Endothelial cell of umbilical vein (primary cell): ENCODE data around the gene MYOD1. TPM values are rescaled to one million over a fixed set of nuclear protein-coding genes. Genes with fewer than 3 reads are reported as not detected.

ENCODE experiments used
- BruUV-seq: library from RNA; stranded (reverse); fragments of 400-500 nt; replicated peaks from 2 replicates; lab custom pipeline; 2021; lab: Mats Ljungman, UMichigan
- CTCF ChIA-PET: fragments of 300-600, 350-600 bp; sonication (Branson Sonifier 250); formaldehyde crosslinking; loops from one replicate; lab custom pipeline; 2021; ENCODE audit warnings: antibody characterized with exemption, inconsistent platforms; lab: Charles Lee
- POLR2A ChIA-PET: fragments of 300-600, 350-600 bp; sonication (Branson Sonifier 250); formaldehyde crosslinking; loops from one replicate; lab custom pipeline; 2021; ENCODE audit warnings: antibody characterized with exemption, inconsistent platforms; lab: Charles Lee
- DNase-seq: peaks from one replicate; pipeline ENCODE4 v3.0.0-alpha.2; 2011; ENCODE audit warnings: low read depth, low spot score
- FAIRE-seq: peaks from 2 replicates; lab custom pipeline; 2011; peaks lifted over from hg19 to GRCh38; lab: Jason Lieb, UNC
- H2AFZ ChIP-seq: 2 replicates; pipeline ENCODE4 v1.6.0; 2012; ENCODE audit warnings: low read depth, low read length, control low read depth, inconsistent platforms
- H3K27ac ChIP-seq: 2 replicates; pipeline ENCODE4 v1.5.1; 2011; ENCODE audit warnings: low read depth, mild to moderate bottlenecking, control low read depth, low read length, moderate library complexity; ENCODE audit not compliant: insufficient read depth
- H3K27me3 ChIP-seq, 2 experiments: 2 replicates each; pipeline versions ENCODE4 v1.6.0 to v1.6.1; 2011; ENCODE audit warnings: low read length in 2 of 2, mixed read lengths in 1 of 2; ENCODE audit not compliant: control insufficient read depth in 2 of 2, insufficient read depth in 2 of 2
- H3K36me3 ChIP-seq, 2 experiments: 2 replicates in 1 of 2; 3 replicates in 1 of 2; pipeline ENCODE4 v1.5.1; 2011; ENCODE audit warnings: low read length in 2 of 2, mild to moderate bottlenecking in 1 of 2, moderate library complexity in 1 of 2; ENCODE audit not compliant: control insufficient read depth in 2 of 2, insufficient read depth in 2 of 2; ENCODE audit errors: extremely low read depth in 1 of 2
- H3K4me1 ChIP-seq: 3 replicates; pipeline ENCODE4 v1.5.1; 2011; ENCODE audit warnings: mild to moderate bottlenecking, low read length; ENCODE audit not compliant: control insufficient read depth, insufficient read depth; ENCODE audit errors: extremely low read depth
- H3K4me2 ChIP-seq: 2 replicates; pipeline ENCODE4 v1.6.1; 2011; ENCODE audit warnings: low read length, control low read depth, mixed read lengths; ENCODE audit not compliant: insufficient read depth
- H3K4me3 ChIP-seq, 3 experiments: fragments of 200-600 bp in 1 of 3; sonication (generic), shearing (Covaris generic) in 1 of 3; replicated peaks in 1 of 3; 2 replicates each; pipeline ENCODE4 v1.5.1; 2011 to 2016; ENCODE audit warnings: control low read depth in 3 of 3, low read length in 3 of 3, mild to moderate bottlenecking in 2 of 3, inconsistent platforms in 1 of 3, low read depth in 1 of 3, moderate library complexity in 1 of 3; ENCODE audit not compliant: insufficient read depth in 1 of 3
- H3K79me2 ChIP-seq: 2 replicates; pipeline ENCODE4 v1.6.0; 2012; ENCODE audit warnings: low read length, inconsistent platforms; ENCODE audit not compliant: control insufficient read depth, insufficient read depth
- H3K9ac ChIP-seq: replicated peaks from 2 replicates; pipeline ENCODE3; 2011; ENCODE audit warnings: low read length, control low read depth; ENCODE audit not compliant: insufficient read depth; ENCODE audit errors: extremely low read depth
- H3K9me1 ChIP-seq: replicated peaks from 3 replicates; pipeline ENCODE4 v1.6.0; 2011; ENCODE audit warnings: mild to moderate bottlenecking, low read length; ENCODE audit not compliant: control insufficient read depth, insufficient read depth; ENCODE audit errors: extremely low read depth
- H3K9me3 ChIP-seq: replicated peaks from 2 replicates; pipeline ENCODE4 v1.5.1; 2012; ENCODE audit warnings: low read length, inconsistent platforms; ENCODE audit not compliant: control insufficient read depth, insufficient read depth
- H4K20me1 ChIP-seq: replicated peaks from 2 replicates; pipeline ENCODE3; 2011; ENCODE audit warnings: mild to moderate bottlenecking, low read length; ENCODE audit not compliant: control insufficient read depth, insufficient read depth; ENCODE audit errors: extremely low read depth
- CTCF ChIP-seq, 2 donors: IDR thresholded peaks; 1 replicate in 1 of 2; 2 replicates in 1 of 2; pipeline ENCODE4 v1.5.1; 2011; ENCODE audit warnings: low read length in 2 of 2, mild to moderate bottlenecking in 2 of 2, moderate library complexity in 2 of 2, control low read depth in 1 of 2, inconsistent platforms in 1 of 2, low read depth in 1 of 2; ENCODE audit not compliant: insufficient read depth in 1 of 2; ENCODE audit errors: extremely low read depth in 1 of 2
- EZH2 ChIP-seq: IDR thresholded peaks from 2 replicates; pipeline ENCODE4 v1.6.1; 2012; ENCODE audit warnings: borderline replicate concordance, low read depth, mild to moderate bottlenecking, moderate library complexity, low read length, inconsistent platforms; ENCODE audit not compliant: severe bottlenecking
- FOS ChIP-seq: IDR thresholded peaks from 2 replicates; pipeline ENCODE4 v1.6.1; 2011; ENCODE audit warnings: mild to moderate bottlenecking, low read length, moderate library complexity, borderline replicate concordance; ENCODE audit not compliant: insufficient read depth
- GATA2 ChIP-seq: IDR thresholded peaks from 2 replicates; pipeline ENCODE4 v1.7.0; 2011; ENCODE audit warnings: low read depth, mild to moderate bottlenecking, moderate library complexity, mixed read lengths, low read length; ENCODE audit not compliant: insufficient read length, insufficient read depth
- JUN ChIP-seq: IDR thresholded peaks from 2 replicates; pipeline ENCODE4 v1.6.1; 2011; ENCODE audit warnings: borderline replicate concordance, low read depth; ENCODE audit not compliant: insufficient read length, insufficient read depth
- MAX ChIP-seq: IDR thresholded peaks from 2 replicates; pipeline ENCODE4 v1.6.1; 2011; ENCODE audit not compliant: insufficient read depth, insufficient read length
- MYC ChIP-seq: IDR thresholded peaks from one replicate; pipeline ENCODE4 v1.6.1; 2011; ENCODE audit warnings: mild to moderate bottlenecking, low read depth, low read length
- POLR2A ChIP-seq: IDR thresholded peaks from 2 replicates; pipeline ENCODE4 v1.6.1; 2012; ENCODE audit warnings: low read depth, mild to moderate bottlenecking, control low read depth, low read length
- POLR2AphosphoS5 ChIP-seq: IDR thresholded peaks from 2 replicates; pipeline ENCODE4 v1.6.1; 2012; ENCODE audit warnings: low read depth, mild to moderate bottlenecking, control low read depth, low read length, moderate library complexity; ENCODE audit not compliant: insufficient read depth
- dilution Hi-C: fragments of 300-500 bp; cut with MboI; formaldehyde crosslinking; loops from one replicate; pipeline ENCODE4 v1.15.0; 2019; ENCODE audit warnings: low sequenced_read_pairs; ENCODE audit not compliant: extremely low pct_ligation_motif_present
- intact Hi-C: fragments of 100-400 bp; cut with micrococcal nuclease; formaldehyde crosslinking; loops from one replicate; pipeline ENCODE4 v1.10.0; 2022
- polyA plus RNA-seq, 4 experiments: library from polyadenylated mRNA; depleted of rRNA in 3 of 4; stranded (reverse) in 3 of 4; unstranded in 1 of 4; fragments of >200 nt; gene quantifications; 2 replicates each; pipeline versions ENCODE4 v1.2.1 to v1.2.3, GENCODE V29; 2011 to 2012; ENCODE audit warnings: missing spikeins in 1 of 4
- total RNA-seq: library from RNA; stranded (reverse); gene quantifications from 2 replicates; pipeline ENCODE4 v1.2.3, GENCODE V29; 2021

The MYOD1 gene
- total and polyA plus RNA-seq, 2 donors (not counting 3 experiments of a cell fraction or from before 2014, with no cell fraction given), result not detected

GRCh38 chr11:17768547-17768946 lies 49.2 kb downstream of the MYOD1 start:
- FAIRE-seq, result no peak
- no TSS peak for BruUV-seq
- no peak for TF ChIP-seq POLR2A
- no peak for TF ChIP-seq EZH2
- TF ChIP-seq FOS, result no peak
- intact Hi-C loops, result no loop called here
- Histone ChIP-seq H4K20me1 (no peaks in the 10 kb centered on the region), H3K4me1 (no peaks in the 10 kb centered on the region), H3K9me1 (no peaks in the 10 kb centered on the region), H3K9ac (no peak overlapping the region), H3K79me2 (no peaks in the 10 kb centered on the region), H3K4me2 (no peak overlapping the region), H3K27me3 (no peaks in the 10 kb centered on the region), H2AFZ (no peak overlapping the region), H3K27ac (no peak overlapping the region), H3K36me3 (no peaks in the 10 kb centered on the region), H3K9me3 (no peaks in the 10 kb centered on the region), H3K4me3 (no peak overlapping the region)
- ChIA-PET CTCF (interaction anchor here (0.7 to 4.0 kb wide), 5 partner anchors 10 to 210 kb away, joined by 3 to 19 read pairs (median 5); no protein-coding TSS in a partner anchor), POLR2A (no interaction called here)
- no peak for DNase-seq
- dilution Hi-C loops, result no loop called here

GRCh38 chr11:17769218-17769617 lies 49.8 kb downstream of the MYOD1 start:
- CTCF ChIA-PET, result interaction anchor here (0.7 to 4.0 kb wide), 4 partner anchors 10 to 204 kb away, joined by 5 to 19 read pairs (median 5); no protein-coding TSS in a partner anchor
- dilution Hi-C loops, result no loop called here
- no peaks in the 10 kb centered on the region for H4K20me1 ChIP-seq
- no peaks in the 10 kb centered on the region for H3K79me2 ChIP-seq
- no peaks in the 10 kb centered on the region for H3K4me1 ChIP-seq
- no peak overlapping the region for H2AFZ ChIP-seq
- POLR2A ChIA-PET, result no interaction called here
- H3K36me3 ChIP-seq, result no peaks in the 10 kb centered on the region
- no TSS peak for BruUV-seq
- H3K9me3 ChIP-seq, result no peaks in the 10 kb centered on the region
- no peaks in the 10 kb centered on the region for H3K9me1 ChIP-seq
- intact Hi-C loops, result no loop called here
- no peak overlapping the region for H3K27ac ChIP-seq
- TF ChIP-seq MYC, result no peak
- TF ChIP-seq JUN, result no peak
- no peak for TF ChIP-seq POLR2A
- TF ChIP-seq EZH2, result no peak
- TF ChIP-seq POLR2AphosphoS5, result no peak
- TF ChIP-seq GATA2, result no peak
- TF ChIP-seq CTCF (IDR thresholded peaks at IDR 0.05; ENCODE audit: extremely low read depth in 1 of 2, insufficient read depth in 1 of 2, low read depth in 1 of 2, low read length in 2 of 2), result no peak
- TF ChIP-seq MAX, result no peak
- no peak for TF ChIP-seq FOS
- no peaks in the 10 kb centered on the region for H3K27me3 ChIP-seq
- no peak for FAIRE-seq
- no peak overlapping the region for H3K4me2 ChIP-seq
- no peak overlapping the region for H3K9ac ChIP-seq
- DNase-seq, result no peak
- H3K4me3 ChIP-seq, result no peak overlapping the region
